K562 (cell line): ENCODE measurements around the gene LRRC75A. TPM values are rescaled to one million over a fixed set of nuclear protein-coding genes. Genes with fewer than 3 reads are reported as not detected.

ENCODE experiments used
- ADNP ChIP-seq: fragments of 200-800 bp; sonication (Bioruptor generic); IDR thresholded peaks from 2 replicates; pipeline ENCODE4 v1.6.1; 2016; ENCODE audit warnings: missing genetic modification characterization, missing compliant biosample characterization
- BCOR ChIP-seq: fragments of 450-650 bp; IDR thresholded peaks from 2 replicates; pipeline ENCODE4 v1.6.1; 2016
- BRD9 ChIP-seq: fragments of 450-650 bp; IDR thresholded peaks from 2 replicates; pipeline ENCODE4 v1.6.1; 2018; ENCODE audit warnings: low read depth; ENCODE audit not compliant: partially characterized antibody
- CBFA2T3 ChIP-seq: fragments of 450-650 bp; IDR thresholded peaks from 2 replicates; pipeline ENCODE4 v1.6.1; 2017
- CEBPB ChIP-seq: fragments of 450-650 bp; IDR thresholded peaks from 2 replicates; pipeline ENCODE4 v1.6.1; 2016; ENCODE audit warnings: missing genetic modification characterization, missing compliant biosample characterization
- CREB1 ChIP-seq, 2 experiments: sonication (generic) in 1 of 2; formaldehyde crosslinking in 1 of 2; IDR thresholded peaks; 2 replicates each; pipeline versions ENCODE4 v1.6.1 to v1.8.0; 2012 to 2022; ENCODE audit warnings: inconsistent platforms in 1 of 2, mild to moderate bottlenecking in 1 of 2, missing genetic modification reagents in 1 of 2, moderate library complexity in 1 of 2
- FOSL1 ChIP-seq: fragments of 200-800 bp; sonication (Bioruptor generic); conservative IDR thresholded peaks from 2 replicates; pipeline ENCODE4 v1.6.1; 2016; ENCODE audit warnings: missing genetic modification characterization, missing compliant biosample characterization
- FOXJ2 ChIP-seq: fragments of 200-800 bp; sonication (Bioruptor generic); IDR thresholded peaks from 2 replicates; pipeline ENCODE4 v1.6.1; 2016; ENCODE audit warnings: missing genetic modification characterization, missing compliant biosample characterization
- GABPA ChIP-seq: fragments of 200-800 bp; sonication (Bioruptor generic); conservative IDR thresholded peaks from 2 replicates; pipeline ENCODE4 v1.6.1; 2016; ENCODE audit warnings: low read depth, missing genetic modification characterization, missing compliant biosample characterization
- HOXB6 ChIP-seq: fragments of 250-450 bp; sonication (Bioruptor Pico); IDR thresholded peaks from 2 replicates; pipeline ENCODE4 v1.5.1; 2022; ENCODE audit warnings: mild to moderate bottlenecking, borderline replicate concordance
- MCM2 ChIP-seq: fragments of 450-650 bp; IDR thresholded peaks from 2 replicates; pipeline ENCODE4 v1.6.1; 2017; ENCODE audit warnings: low read depth, mild to moderate bottlenecking
- MCM3 ChIP-seq: fragments of 450-650 bp; IDR thresholded peaks from 2 replicates; pipeline ENCODE4 v1.6.1; 2016
- NFATC3 ChIP-seq: fragments of 450-650 bp; IDR thresholded peaks from 2 replicates; pipeline ENCODE4 v1.6.1; 2017; ENCODE audit warnings: mild to moderate bottlenecking
- NFYB ChIP-seq: IDR thresholded peaks from 2 replicates; pipeline ENCODE4 v1.6.1; 2011; ENCODE audit warnings: mild to moderate bottlenecking, moderate library complexity; ENCODE audit not compliant: insufficient read length; ENCODE audit errors: extremely low read depth
- NR2C2 ChIP-seq, 2 experiments: fragments of 200-800 bp in 1 of 2; sonication (Bioruptor generic) in 1 of 2; sonication (generic) in 1 of 2; formaldehyde crosslinking in 1 of 2; IDR thresholded peaks; 2 replicates each; pipeline versions ENCODE4 v1.6.1 to v1.8.0; 2016 to 2022; ENCODE audit warnings: mild to moderate bottlenecking in 1 of 2, missing compliant biosample characterization in 1 of 2, missing genetic modification characterization in 1 of 2, missing genetic modification reagents in 1 of 2
- NUFIP1 ChIP-seq: fragments of 450-650 bp; IDR thresholded peaks from 2 replicates; pipeline ENCODE4 v1.6.1; 2018; ENCODE audit not compliant: partially characterized antibody
- PHB2 ChIP-seq: fragments of 450-650 bp; IDR thresholded peaks from 2 replicates; pipeline ENCODE4 v1.6.1; 2017; ENCODE audit warnings: low read depth
- RBM34 ChIP-seq: fragments of 200-400 bp; formaldehyde crosslinking; IDR thresholded peaks from 2 replicates; pipeline ENCODE4 v1.6.1; 2018; ENCODE audit warnings: low read length, borderline replicate concordance; ENCODE audit not compliant: insufficient read depth
- TAF7 ChIP-seq: fragments of 450-650 bp; IDR thresholded peaks from 2 replicates; pipeline ENCODE4 v1.6.1; 2016; ENCODE audit warnings: missing genetic modification characterization, missing compliant biosample characterization
- ZNF197 ChIP-seq: fragments of 200-800 bp; sonication (Bioruptor generic); IDR thresholded peaks from 2 replicates; pipeline ENCODE4 v1.6.1; 2016; ENCODE audit warnings: low read depth, missing genetic modification characterization, missing compliant biosample characterization
- ZNF408 ChIP-seq: fragments of 250-450 bp; sonication (Bioruptor Pico); IDR thresholded peaks from 2 replicates; pipeline ENCODE4 v1.4.0; 2020; ENCODE audit warnings: low read depth, mild to moderate bottlenecking, moderate library complexity
- polyA plus RNA-seq, 8 experiments: library from polyadenylated mRNA; depleted of rRNA in 4 of 8; stranded (reverse) in 5 of 8; unstranded in 3 of 8; fragments of >200 nt; fragmentation: Nextera tagmentation in 2 of 8; fragmentation: Illumina TruSeq in 1 of 8; extraction: Ambion mirVana in 2 of 8; extraction: Trizol in 1 of 8; gene quantifications; 2 replicates each; pipeline versions ENCODE4 v1.2.1 to v1.2.3, GENCODE V29; 2011 to 2014; ENCODE audit warnings: inconsistent platforms in 1 of 8, missing spikeins in 1 of 8
- total RNA-seq, 7 experiments: library from RNA; depleted of rRNA in 6 of 7; stranded (reverse); fragments of >200 nt in 6 of 7; fragmentation: Illumina TruSeq in 2 of 7; extraction: Trizol in 2 of 7; gene quantifications; 2 replicates each; pipeline versions ENCODE4 v1.2.1 to v1.2.3, GENCODE V29; 2011 to 2021; ENCODE audit warnings: low replicate concordance in 1 of 7
- TF ChIP-seq, protein P1 (sequence below): fragments of 250-450 bp; sonication (Bioruptor Pico); IDR thresholded peaks from 2 replicates; pipeline ENCODE4 v1.5.0; 2022; ENCODE audit warnings: mild to moderate bottlenecking
- TF ChIP-seq, protein P2 (sequence below): fragments of 250-450 bp; sonication (Bioruptor Pico); IDR thresholded peaks from 2 replicates; pipeline ENCODE4 v1.8.0; 2021; ENCODE audit warnings: moderate library complexity, mild to moderate bottlenecking, inconsistent platforms
- TF ChIP-seq, protein P3 (sequence below): fragments of 450-650 bp; conservative IDR thresholded peaks from 2 replicates; pipeline ENCODE4 v1.6.1; 2016; ENCODE audit warnings: missing genetic modification characterization, low read depth, mild to moderate bottlenecking, control low read depth, missing compliant biosample characterization

Gene LRRC75A
- total and polyA plus RNA-seq, 9 of the 15 experiments (the other 6 are each of a cell fraction or from before 2014, with no cell fraction given), result 0.04 to 0.34 (median 0.08) TPM; not detected in 5

DNA sequence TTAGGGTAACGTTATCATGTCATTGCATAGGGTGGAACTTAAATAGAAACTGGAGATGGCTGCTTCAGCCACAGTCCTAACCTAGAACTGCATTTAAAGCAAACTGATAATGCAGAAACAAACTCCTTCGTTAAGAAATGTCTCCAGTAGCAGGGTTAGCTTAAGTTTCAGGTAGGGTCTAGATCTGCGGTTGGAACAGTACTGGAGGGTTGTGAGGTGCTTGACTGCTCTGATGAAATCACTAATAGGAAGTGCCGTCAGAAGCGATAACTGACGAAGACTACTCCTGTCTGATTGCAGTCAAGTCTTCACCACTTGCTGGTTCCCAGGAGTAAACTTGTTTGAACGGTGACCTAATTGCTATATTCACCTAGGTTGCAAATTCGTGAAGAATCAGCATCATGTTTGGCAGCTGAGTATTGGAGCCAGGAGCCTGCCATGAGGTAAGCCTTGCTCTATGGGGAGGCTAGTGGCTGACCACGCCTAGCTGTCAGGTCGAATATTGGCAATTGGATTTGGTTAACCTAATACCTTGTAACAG is 52.1 kb downstream of the LRRC75A start (continued):
- TF ChIP-seq GABPA (tag) (0 out of 2 replicates have a peak, but pooled peaks have one; percentile 20), CBFA2T3 (no peak), PHB2 (no peak), ZNF197 (CRISPR knock-in tag) (no peak), CEBPB (tag) (0 out of 2 replicates have a peak, but pooled peaks have one; percentile 13), TAF7 (tag) (no peak), ZNF408 (CRISPR knock-in tag) (no peak), NFYB (no peak), BCOR (no peak), BRD9 (no peak), FOSL1 (tag) (no peak), NR2C2 (CRISPR knock-in tag; IDR thresholded peaks at IDR 0.05) (no peak), NR2C2 (tag; IDR thresholded peaks at IDR 0.05) (no peak), HOXB6 (CRISPR knock-in tag) (no peak), NUFIP1 (no peak), MCM2 (no peak), RBM34 (no peak), FOXJ2 (tag) (no peak), CREB1 (IDR thresholded peaks at IDR 0.05) (no peak), CREB1 (CRISPR knock-in tag; IDR thresholded peaks at IDR 0.05) (no peak), NFATC3 (no peak), ADNP (tag) (no peak), MCM3 (no peak)
- TF ChIP-seq, protein P1, sequence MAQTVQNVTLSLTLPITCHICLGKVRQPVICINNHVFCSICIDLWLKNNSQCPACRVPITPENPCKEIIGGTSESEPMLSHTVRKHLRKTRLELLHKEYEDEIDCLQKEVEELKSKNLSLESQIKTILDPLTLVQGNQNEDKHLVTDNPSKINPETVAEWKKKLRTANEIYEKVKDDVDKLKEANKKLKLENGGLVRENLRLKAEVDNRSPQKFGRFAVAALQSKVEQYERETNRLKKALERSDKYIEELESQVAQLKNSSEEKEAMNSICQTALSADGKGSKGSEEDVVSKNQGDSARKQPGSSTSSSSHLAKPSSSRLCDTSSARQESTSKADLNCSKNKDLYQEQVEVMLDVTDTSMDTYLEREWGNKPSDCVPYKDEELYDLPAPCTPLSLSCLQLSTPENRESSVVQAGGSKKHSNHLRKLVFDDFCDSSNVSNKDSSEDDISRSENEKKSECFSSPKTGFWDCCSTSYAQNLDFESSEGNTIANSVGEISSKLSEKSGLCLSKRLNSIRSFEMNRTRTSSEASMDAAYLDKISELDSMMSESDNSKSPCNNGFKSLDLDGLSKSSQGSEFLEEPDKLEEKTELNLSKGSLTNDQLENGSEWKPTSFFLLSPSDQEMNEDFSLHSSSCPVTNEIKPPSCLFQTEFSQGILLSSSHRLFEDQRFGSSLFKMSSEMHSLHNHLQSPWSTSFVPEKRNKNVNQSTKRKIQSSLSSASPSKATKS (CRISPR knock-in tag), result no peak
- TF ChIP-seq, protein P2, sequence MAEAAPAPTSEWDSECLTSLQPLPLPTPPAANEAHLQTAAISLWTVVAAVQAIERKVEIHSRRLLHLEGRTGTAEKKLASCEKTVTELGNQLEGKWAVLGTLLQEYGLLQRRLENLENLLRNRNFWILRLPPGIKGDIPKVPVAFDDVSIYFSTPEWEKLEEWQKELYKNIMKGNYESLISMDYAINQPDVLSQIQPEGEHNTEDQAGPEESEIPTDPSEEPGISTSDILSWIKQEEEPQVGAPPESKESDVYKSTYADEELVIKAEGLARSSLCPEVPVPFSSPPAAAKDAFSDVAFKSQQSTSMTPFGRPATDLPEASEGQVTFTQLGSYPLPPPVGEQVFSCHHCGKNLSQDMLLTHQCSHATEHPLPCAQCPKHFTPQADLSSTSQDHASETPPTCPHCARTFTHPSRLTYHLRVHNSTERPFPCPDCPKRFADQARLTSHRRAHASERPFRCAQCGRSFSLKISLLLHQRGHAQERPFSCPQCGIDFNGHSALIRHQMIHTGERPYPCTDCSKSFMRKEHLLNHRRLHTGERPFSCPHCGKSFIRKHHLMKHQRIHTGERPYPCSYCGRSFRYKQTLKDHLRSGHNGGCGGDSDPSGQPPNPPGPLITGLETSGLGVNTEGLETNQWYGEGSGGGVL (CRISPR knock-in tag), result no peak
- TF ChIP-seq, protein P3, sequence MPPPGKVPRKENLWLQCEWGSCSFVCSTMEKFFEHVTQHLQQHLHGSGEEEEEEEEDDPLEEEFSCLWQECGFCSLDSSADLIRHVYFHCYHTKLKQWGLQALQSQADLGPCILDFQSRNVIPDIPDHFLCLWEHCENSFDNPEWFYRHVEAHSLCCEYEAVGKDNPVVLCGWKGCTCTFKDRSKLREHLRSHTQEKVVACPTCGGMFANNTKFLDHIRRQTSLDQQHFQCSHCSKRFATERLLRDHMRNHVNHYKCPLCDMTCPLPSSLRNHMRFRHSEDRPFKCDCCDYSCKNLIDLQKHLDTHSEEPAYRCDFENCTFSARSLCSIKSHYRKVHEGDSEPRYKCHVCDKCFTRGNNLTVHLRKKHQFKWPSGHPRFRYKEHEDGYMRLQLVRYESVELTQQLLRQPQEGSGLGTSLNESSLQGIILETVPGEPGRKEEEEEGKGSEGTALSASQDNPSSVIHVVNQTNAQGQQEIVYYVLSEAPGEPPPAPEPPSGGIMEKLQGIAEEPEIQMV (tag), result no peak
